ENCODE data around the gene HMGB3.

HMGB3 gene

DNA sequence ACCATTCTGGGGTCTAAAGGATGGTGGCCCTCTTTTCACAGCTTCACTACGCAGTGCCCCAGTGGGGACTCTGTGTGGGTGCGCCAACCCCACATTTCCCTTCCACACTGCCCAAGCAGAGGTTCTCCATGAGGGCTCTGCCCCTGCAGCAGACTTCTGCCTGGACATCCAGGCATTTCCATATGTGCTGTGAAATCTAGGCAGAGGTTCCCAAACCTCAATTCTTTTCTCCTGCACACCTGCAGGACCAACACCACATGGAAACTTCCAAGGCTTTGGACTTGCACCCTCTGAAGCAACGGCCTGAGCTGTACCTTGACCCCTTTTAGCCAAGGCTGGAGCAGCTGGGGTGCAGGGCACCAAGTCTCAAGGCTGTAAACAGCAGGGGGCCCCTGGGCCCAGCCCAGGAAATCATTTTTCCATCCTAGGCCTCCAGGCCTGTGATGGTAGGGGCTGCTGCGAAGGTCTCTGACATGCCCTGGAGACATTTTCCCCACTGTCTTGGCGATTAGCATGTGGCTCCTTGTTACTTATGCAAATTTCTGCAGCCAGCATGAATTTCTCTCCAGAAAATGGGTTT lies 30.1 kb downstream of the HMGB3 start:
- Histone ChIP-seq H2AFZ (ENCODE audit: low read depth) (no peak overlapping the region), H4K20me1 (ENCODE audit: insufficient read depth) (no peaks in the 10 kb centered on the region), H3K4me3 (IDR thresholded peaks at IDR 0.05; ENCODE audit: insufficient read depth, low read depth, low read length) (no peak overlapping the region), H3K4me2 (no peak overlapping the region), H3K79me2 (ENCODE audit: insufficient read depth, low read depth) (no peaks in the 10 kb centered on the region), H3K27ac (no peak overlapping the region), H3K4me1 (ENCODE audit: low read depth, poor library complexity, severe bottlenecking) (no peaks in the 10 kb centered on the region), H3K27me3 (ENCODE audit: insufficient read depth, low read depth) (no peaks in the 10 kb centered on the region), H3K9ac (no peak overlapping the region), H3K36me3 (ENCODE audit: insufficient read depth) (no peaks in the 10 kb centered on the region)
- TF ChIP-seq CTCF (conservative IDR thresholded peaks at IDR 0.05; ENCODE audit: low read depth, low read length) = no peak

GRCh38 chrX:151015684-151016083 lies 32.5 kb downstream of the HMGB3 start:
- Histone ChIP-seq H3K36me3 (ENCODE audit: insufficient read depth) (no peaks in the 10 kb centered on the region), H3K4me2 (no peak overlapping the region), H3K27ac (no peak overlapping the region), H3K9ac (no peak overlapping the region), H3K79me2 (ENCODE audit: insufficient read depth, low read depth) (no peaks in the 10 kb centered on the region), H3K4me3 (IDR thresholded peaks at IDR 0.05; ENCODE audit: insufficient read depth, low read depth, low read length) (no peak overlapping the region), H2AFZ (ENCODE audit: low read depth) (no peak overlapping the region), H4K20me1 (ENCODE audit: insufficient read depth) (no peaks in the 10 kb centered on the region), H3K27me3 (ENCODE audit: insufficient read depth, low read depth) (no peaks in the 10 kb centered on the region), H3K4me1 (ENCODE audit: low read depth, poor library complexity, severe bottlenecking) (no peaks in the 10 kb centered on the region)
- no peak for TF ChIP-seq CTCF (conservative IDR thresholded peaks at IDR 0.05; ENCODE audit: low read depth, low read length)

DNA sequence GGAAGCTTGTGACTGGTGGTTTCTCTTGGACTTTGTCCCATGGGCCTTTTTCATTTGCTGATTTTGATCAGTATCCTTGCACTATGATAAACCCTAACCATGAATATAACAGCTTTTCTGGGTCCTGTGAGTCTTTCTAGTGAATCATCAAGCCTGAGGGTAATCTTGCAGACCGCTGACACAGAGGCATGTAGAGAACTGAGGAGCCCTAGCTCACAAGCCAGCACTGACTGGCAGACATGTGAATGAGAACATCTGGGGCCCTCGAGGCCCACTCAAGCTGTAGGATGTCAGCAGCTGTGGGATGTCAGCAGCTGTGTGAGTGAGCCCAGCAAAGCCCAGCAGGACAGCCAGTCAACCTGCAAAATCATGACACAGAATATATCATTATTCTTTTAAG lies 36.7 kb downstream of the HMGB3 start:
- TF ChIP-seq CTCF (conservative IDR thresholded peaks at IDR 0.05; ENCODE audit: low read depth, low read length) = no peak
- no peak overlapping the region for H3K4me3 ChIP-seq (IDR thresholded peaks at IDR 0.05; ENCODE audit: insufficient read depth, low read depth, low read length)
- no peak overlapping the region for H3K27ac ChIP-seq
- H3K9ac ChIP-seq = no peak overlapping the region
- no peaks in the 10 kb centered on the region for H3K4me1 ChIP-seq (ENCODE audit: low read depth, poor library complexity, severe bottlenecking)
- no peaks in the 10 kb centered on the region for H3K36me3 ChIP-seq (ENCODE audit: insufficient read depth)
- H2AFZ ChIP-seq (ENCODE audit: low read depth) = no peak overlapping the region
- no peaks in the 10 kb centered on the region for H3K27me3 ChIP-seq (ENCODE audit: insufficient read depth, low read depth)
- H3K4me2 ChIP-seq = no peak overlapping the region
- no peaks in the 10 kb centered on the region for H3K79me2 ChIP-seq (ENCODE audit: insufficient read depth, low read depth)
- H4K20me1 ChIP-seq (ENCODE audit: insufficient read depth) = no peaks in the 10 kb centered on the region

DNA sequence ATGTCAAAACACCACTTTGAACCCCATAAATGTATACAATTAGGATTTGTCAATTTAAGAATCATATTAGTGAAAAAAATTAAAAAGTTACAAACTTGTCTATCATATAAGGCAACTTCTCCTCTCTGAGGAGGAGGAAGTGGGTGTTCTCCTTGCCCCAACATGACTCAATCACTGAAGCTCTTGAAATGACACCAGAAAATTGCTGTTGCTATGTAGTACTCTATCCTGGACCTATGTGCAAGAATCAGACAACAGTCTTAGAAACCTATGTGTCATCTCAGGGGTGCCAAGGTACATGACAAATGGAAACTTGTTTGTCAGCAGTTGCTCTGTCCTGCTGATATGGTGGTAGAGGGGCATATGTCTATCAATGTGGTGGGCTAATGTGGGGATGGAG lies 47.7 kb downstream of the HMGB3 start:
- no peak overlapping the region for H3K4me2 ChIP-seq
- no peak overlapping the region for H3K4me3 ChIP-seq (IDR thresholded peaks at IDR 0.05; ENCODE audit: insufficient read depth, low read depth, low read length)
- no peaks in the 10 kb centered on the region for H3K27me3 ChIP-seq (ENCODE audit: insufficient read depth, low read depth)
- no peaks in the 10 kb centered on the region for H3K4me1 ChIP-seq (ENCODE audit: low read depth, poor library complexity, severe bottlenecking)
- no peak overlapping the region for H3K9ac ChIP-seq
- no peaks in the 10 kb centered on the region for H3K36me3 ChIP-seq (ENCODE audit: insufficient read depth)
- H4K20me1 ChIP-seq (ENCODE audit: insufficient read depth) = no peaks in the 10 kb centered on the region
- H3K27ac ChIP-seq = no peak overlapping the region
- TF ChIP-seq CTCF (conservative IDR thresholded peaks at IDR 0.05; ENCODE audit: low read depth, low read length) = no peak
- no peak overlapping the region for H2AFZ ChIP-seq (ENCODE audit: low read depth)
- H3K79me2 ChIP-seq (ENCODE audit: insufficient read depth, low read depth) = no peaks in the 10 kb centered on the region

All from KMS-11 (cell line).